GM23338 (cell line): ENCODE results near the gene PLS3. TPM values are rescaled to one million over a fixed set of nuclear protein-coding genes. Genes with fewer than 3 reads are reported as not detected.

Source experiments
- ATAC-seq: fragments of 200-7000 bp; cut with Tn5 transposase; 3 replicates; pipeline ENCODE4 v1.9.1; 2020
- DNase-seq: peaks from one replicate; pipeline ENCODE4 v3.0.0-alpha.2; 2015; ENCODE audit warnings: low spot score
- H2AFZ ChIP-seq: fragments of 200-600 bp; sonication (generic); 2 replicates; pipeline ENCODE4 v1.8.0; 2016; ENCODE audit warnings: antibody characterized with exemption, mild to moderate bottlenecking, moderate library complexity
- H3F3A ChIP-seq: fragments of 200-600 bp; sonication (generic); replicated peaks from 2 replicates; pipeline ENCODE4 v1.8.0; 2017; ENCODE audit warnings: antibody characterized with exemption, mixed run types, low read depth
- H3K27ac ChIP-seq: fragments of 200-600 bp; sonication (generic); 2 replicates; pipeline ENCODE4 v1.6.1; 2016; ENCODE audit warnings: low read depth
- H3K27me3 ChIP-seq: fragments of 200-600 bp; sonication (generic); 2 replicates; pipeline ENCODE4 v1.8.0; 2016; ENCODE audit warnings: mild to moderate bottlenecking, mixed run types, moderate library complexity; ENCODE audit not compliant: insufficient read depth
- H3K36me3 ChIP-seq: fragments of 200-600 bp; sonication (generic); 2 replicates; pipeline ENCODE4 v1.8.0; 2016; ENCODE audit warnings: mild to moderate bottlenecking; ENCODE audit not compliant: insufficient read depth
- H3K4me1 ChIP-seq: fragments of 200-600 bp; sonication (generic); 2 replicates; pipeline ENCODE4 v1.8.0; 2016; ENCODE audit warnings: mild to moderate bottlenecking, moderate library complexity; ENCODE audit not compliant: insufficient read depth
- H3K4me2 ChIP-seq: fragments of 200-600 bp; sonication (generic); 2 replicates; pipeline ENCODE4 v1.7.1; 2017; ENCODE audit warnings: mixed run types
- H3K4me3 ChIP-seq: fragments of 200-600 bp; sonication (generic); 2 replicates; pipeline ENCODE4 v1.6.1; 2016; ENCODE audit warnings: mixed run types
- H3K79me2 ChIP-seq: fragments of 200-600 bp; sonication (generic); replicated peaks from 2 replicates; pipeline ENCODE4 v1.8.0; 2017; ENCODE audit warnings: mild to moderate bottlenecking; ENCODE audit not compliant: insufficient read depth
- H3K9me2 ChIP-seq: fragments of 200-600 bp; sonication (generic); 2 replicates; pipeline ENCODE4 v1.8.0; 2017; ENCODE audit not compliant: insufficient read depth
- H4K20me1 ChIP-seq: fragments of 200-600 bp; sonication (generic); replicated peaks from 2 replicates; pipeline ENCODE4 v1.8.0; 2017; ENCODE audit warnings: mild to moderate bottlenecking; ENCODE audit not compliant: insufficient read depth
- H3K27ac Mint-ChIP-seq: 2 replicates; pipeline ENCODE4 v1.8.0; 2020; ENCODE audit warnings: inconsistent platforms, mild to moderate bottlenecking, moderate library complexity, mixed read lengths
- H3K27me3 Mint-ChIP-seq: 3 replicates; pipeline ENCODE4 v1.8.0; 2022; ENCODE audit warnings: low read depth, mild to moderate bottlenecking, moderate library complexity, mixed read lengths, inconsistent platforms; ENCODE audit not compliant: insufficient read depth, poor library complexity
- H3K36me3 Mint-ChIP-seq: 3 replicates; pipeline ENCODE4 v1.8.0; 2021; ENCODE audit warnings: low read depth, mild to moderate bottlenecking, inconsistent platforms, moderate library complexity, mixed read lengths
- H3K4me1 Mint-ChIP-seq: 3 replicates; pipeline ENCODE4 v1.8.0; 2020; ENCODE audit warnings: mild to moderate bottlenecking, inconsistent platforms, mixed read lengths
- H3K4me3 Mint-ChIP-seq: 3 replicates; pipeline ENCODE4 v1.8.0; 2021; ENCODE audit warnings: moderate library complexity, mild to moderate bottlenecking, inconsistent platforms, mixed read lengths
- H3K9me3 Mint-ChIP-seq: 3 replicates; pipeline ENCODE4 v1.8.0; 2020; ENCODE audit warnings: moderate library complexity, mild to moderate bottlenecking, inconsistent platforms, mixed read lengths
- CREB1 ChIP-seq: fragments of 250-450 bp; sonication (Bioruptor Pico); IDR thresholded peaks from 2 replicates; pipeline ENCODE4 v1.5.0; 2020; ENCODE audit warnings: low read depth, mild to moderate bottlenecking, moderate library complexity
- EZH2 ChIP-seq: fragments of 200-600 bp; sonication (generic); IDR thresholded peaks from one replicate; pipeline ENCODE4 v1.8.0; 2017; ENCODE audit warnings: antibody characterized with exemption, mild to moderate bottlenecking, low read depth; ENCODE audit not compliant: unreplicated experiment
- EZH2phosphoT487 ChIP-seq: fragments of 200-600 bp; sonication (generic); IDR thresholded peaks from one replicate; pipeline ENCODE4 v1.8.1; 2018; ENCODE audit warnings: antibody characterized with exemption; ENCODE audit not compliant: unreplicated experiment
- JUNB ChIP-seq: IDR thresholded peaks from one replicate; pipeline ENCODE4 v1.6.1; 2016; ENCODE audit warnings: antibody characterized with exemption; ENCODE audit not compliant: unreplicated experiment
- NANOG ChIP-seq: IDR thresholded peaks from 2 replicates; pipeline ENCODE4 v1.6.1; 2016; ENCODE audit warnings: antibody characterized with exemption, borderline replicate concordance
- POLR2AphosphoS5 ChIP-seq: IDR thresholded peaks from 2 replicates; pipeline ENCODE4 v1.6.1; 2016; ENCODE audit warnings: antibody characterized with exemption, low read depth
- STAT1 ChIP-seq: IDR thresholded peaks from one replicate; pipeline ENCODE4 v1.6.1; 2016; ENCODE audit warnings: antibody characterized with exemption; ENCODE audit not compliant: unreplicated experiment
- ZNF114 ChIP-seq: fragments of 250-450 bp; sonication (Bioruptor Pico); IDR thresholded peaks from 2 replicates; pipeline ENCODE4 v1.5.0; 2020; ENCODE audit warnings: mild to moderate bottlenecking, moderate library complexity
- ZNF331 ChIP-seq: fragments of 250-450 bp; sonication (Bioruptor Pico); IDR thresholded peaks from 2 replicates; pipeline ENCODE4 v1.5.0; 2020; ENCODE audit warnings: low read depth, mild to moderate bottlenecking, moderate library complexity
- polyA plus RNA-seq: library from polyadenylated mRNA; unstranded; fragments of >200 nt; fragmentation: Nextera tagmentation; extraction: Ambion mirVana; gene quantifications from 2 replicates; pipeline ENCODE4 v1.2.1, GENCODE V29; 2016
- total RNA-seq: library from RNA; depleted of rRNA; stranded (reverse); fragments of >200 nt; shearing (Covaris generic); gene quantifications from 2 replicates; pipeline ENCODE4 v1.2.3, GENCODE V29; 2014
- TF ChIP-seq, protein P1 (sequence below): IDR thresholded peaks from 2 replicates; pipeline ENCODE4 v1.6.1; 2016; ENCODE audit warnings: antibody characterized with exemption
- TF ChIP-seq, protein P2 (sequence below): IDR thresholded peaks from one replicate; pipeline ENCODE4 v1.6.1; 2018; ENCODE audit warnings: antibody characterized with exemption; ENCODE audit not compliant: unreplicated experiment
- TF ChIP-seq, protein P3 (sequence below), 2 experiments: fragments of 200-600 bp in 1 of 2; sonication (generic) in 1 of 2; conservative IDR thresholded peaks; 2 replicates each; pipeline versions ENCODE4 v1.5.1 to v1.6.1; 2016 to 2017; ENCODE audit warnings: antibody characterized with exemption in 2 of 2, low read depth in 2 of 2, mild to moderate bottlenecking in 2 of 2, moderate library complexity in 1 of 2
- TF ChIP-seq, protein P4 (sequence below): fragments of 250-450 bp; sonication (Bioruptor Pico); IDR thresholded peaks from 2 replicates; pipeline ENCODE4 v1.5.0; 2020; ENCODE audit warnings: mild to moderate bottlenecking, moderate library complexity

The PLS3 gene
- total and polyA plus RNA-seq, 2 experiments from 2014 or later, result 81.6 to 128 TPM

DNA sequence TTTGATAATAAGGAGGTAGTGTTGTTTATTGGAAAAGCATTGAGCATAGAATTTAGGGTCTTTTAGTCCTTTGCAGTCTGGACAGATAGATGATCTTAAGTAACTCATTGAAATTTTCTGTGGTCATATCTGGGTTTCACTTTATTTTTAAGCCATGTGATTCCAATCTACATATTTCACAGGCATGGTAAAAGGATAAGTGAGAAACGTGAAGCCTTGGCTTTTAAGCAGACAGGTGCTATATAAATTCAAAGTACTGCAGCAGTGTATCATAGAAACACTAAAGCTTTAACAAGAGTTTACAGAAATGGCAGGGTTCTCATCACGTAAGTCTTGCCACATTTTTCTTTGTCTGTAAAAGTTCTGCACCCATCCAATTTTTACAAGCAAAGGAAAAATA, 4.9 kb downstream of the PLS3 start:
- peaks cover 2% of the 10 kb centered on the region; the same call in 1 of the 3 replicates for H3K36me3 Mint-ChIP-seq
- ATAC-seq (no peak), DNase-seq (no peak)
- no peak overlapping the region for H3K4me2 ChIP-seq
- H3K27ac ChIP-seq, result no peak overlapping the region
- H3K27me3 Mint-ChIP-seq, result peaks cover 4% of the 10 kb centered on the region
- H3K36me3 ChIP-seq, result no peaks in the 10 kb centered on the region
- no peak overlapping the region for H3K4me3 ChIP-seq
- H3K27ac Mint-ChIP-seq, result no peak overlapping the region
- TF ChIP-seq ZNF114 (CRISPR knock-in tag) (no peak), NANOG (no peak), POLR2AphosphoS5 (no peak), STAT1 (no peak), EZH2phosphoT487 (no peak), JUNB (no peak), CREB1 (no peak), EZH2 (no peak), ZNF331 (CRISPR knock-in tag) (no peak)
- TF ChIP-seq, protein P1, sequence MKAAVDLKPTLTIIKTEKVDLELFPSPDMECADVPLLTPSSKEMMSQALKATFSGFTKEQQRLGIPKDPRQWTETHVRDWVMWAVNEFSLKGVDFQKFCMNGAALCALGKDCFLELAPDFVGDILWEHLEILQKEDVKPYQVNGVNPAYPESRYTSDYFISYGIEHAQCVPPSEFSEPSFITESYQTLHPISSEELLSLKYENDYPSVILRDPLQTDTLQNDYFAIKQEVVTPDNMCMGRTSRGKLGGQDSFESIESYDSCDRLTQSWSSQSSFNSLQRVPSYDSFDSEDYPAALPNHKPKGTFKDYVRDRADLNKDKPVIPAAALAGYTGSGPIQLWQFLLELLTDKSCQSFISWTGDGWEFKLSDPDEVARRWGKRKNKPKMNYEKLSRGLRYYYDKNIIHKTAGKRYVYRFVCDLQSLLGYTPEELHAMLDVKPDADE, result no peak
- TF ChIP-seq, protein P2, sequence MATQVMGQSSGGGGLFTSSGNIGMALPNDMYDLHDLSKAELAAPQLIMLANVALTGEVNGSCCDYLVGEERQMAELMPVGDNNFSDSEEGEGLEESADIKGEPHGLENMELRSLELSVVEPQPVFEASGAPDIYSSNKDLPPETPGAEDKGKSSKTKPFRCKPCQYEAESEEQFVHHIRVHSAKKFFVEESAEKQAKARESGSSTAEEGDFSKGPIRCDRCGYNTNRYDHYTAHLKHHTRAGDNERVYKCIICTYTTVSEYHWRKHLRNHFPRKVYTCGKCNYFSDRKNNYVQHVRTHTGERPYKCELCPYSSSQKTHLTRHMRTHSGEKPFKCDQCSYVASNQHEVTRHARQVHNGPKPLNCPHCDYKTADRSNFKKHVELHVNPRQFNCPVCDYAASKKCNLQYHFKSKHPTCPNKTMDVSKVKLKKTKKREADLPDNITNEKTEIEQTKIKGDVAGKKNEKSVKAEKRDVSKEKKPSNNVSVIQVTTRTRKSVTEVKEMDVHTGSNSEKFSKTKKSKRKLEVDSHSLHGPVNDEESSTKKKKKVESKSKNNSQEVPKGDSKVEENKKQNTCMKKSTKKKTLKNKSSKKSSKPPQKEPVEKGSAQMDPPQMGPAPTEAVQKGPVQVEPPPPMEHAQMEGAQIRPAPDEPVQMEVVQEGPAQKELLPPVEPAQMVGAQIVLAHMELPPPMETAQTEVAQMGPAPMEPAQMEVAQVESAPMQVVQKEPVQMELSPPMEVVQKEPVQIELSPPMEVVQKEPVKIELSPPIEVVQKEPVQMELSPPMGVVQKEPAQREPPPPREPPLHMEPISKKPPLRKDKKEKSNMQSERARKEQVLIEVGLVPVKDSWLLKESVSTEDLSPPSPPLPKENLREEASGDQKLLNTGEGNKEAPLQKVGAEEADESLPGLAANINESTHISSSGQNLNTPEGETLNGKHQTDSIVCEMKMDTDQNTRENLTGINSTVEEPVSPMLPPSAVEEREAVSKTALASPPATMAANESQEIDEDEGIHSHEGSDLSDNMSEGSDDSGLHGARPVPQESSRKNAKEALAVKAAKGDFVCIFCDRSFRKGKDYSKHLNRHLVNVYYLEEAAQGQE, result no peak
- TF ChIP-seq, protein P3, sequence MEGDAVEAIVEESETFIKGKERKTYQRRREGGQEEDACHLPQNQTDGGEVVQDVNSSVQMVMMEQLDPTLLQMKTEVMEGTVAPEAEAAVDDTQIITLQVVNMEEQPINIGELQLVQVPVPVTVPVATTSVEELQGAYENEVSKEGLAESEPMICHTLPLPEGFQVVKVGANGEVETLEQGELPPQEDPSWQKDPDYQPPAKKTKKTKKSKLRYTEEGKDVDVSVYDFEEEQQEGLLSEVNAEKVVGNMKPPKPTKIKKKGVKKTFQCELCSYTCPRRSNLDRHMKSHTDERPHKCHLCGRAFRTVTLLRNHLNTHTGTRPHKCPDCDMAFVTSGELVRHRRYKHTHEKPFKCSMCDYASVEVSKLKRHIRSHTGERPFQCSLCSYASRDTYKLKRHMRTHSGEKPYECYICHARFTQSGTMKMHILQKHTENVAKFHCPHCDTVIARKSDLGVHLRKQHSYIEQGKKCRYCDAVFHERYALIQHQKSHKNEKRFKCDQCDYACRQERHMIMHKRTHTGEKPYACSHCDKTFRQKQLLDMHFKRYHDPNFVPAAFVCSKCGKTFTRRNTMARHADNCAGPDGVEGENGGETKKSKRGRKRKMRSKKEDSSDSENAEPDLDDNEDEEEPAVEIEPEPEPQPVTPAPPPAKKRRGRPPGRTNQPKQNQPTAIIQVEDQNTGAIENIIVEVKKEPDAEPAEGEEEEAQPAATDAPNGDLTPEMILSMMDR (conservative IDR thresholded peaks at IDR 0.05; ENCODE audit: low read depth in 2 of 2), result no peak
- TF ChIP-seq, protein P4, sequence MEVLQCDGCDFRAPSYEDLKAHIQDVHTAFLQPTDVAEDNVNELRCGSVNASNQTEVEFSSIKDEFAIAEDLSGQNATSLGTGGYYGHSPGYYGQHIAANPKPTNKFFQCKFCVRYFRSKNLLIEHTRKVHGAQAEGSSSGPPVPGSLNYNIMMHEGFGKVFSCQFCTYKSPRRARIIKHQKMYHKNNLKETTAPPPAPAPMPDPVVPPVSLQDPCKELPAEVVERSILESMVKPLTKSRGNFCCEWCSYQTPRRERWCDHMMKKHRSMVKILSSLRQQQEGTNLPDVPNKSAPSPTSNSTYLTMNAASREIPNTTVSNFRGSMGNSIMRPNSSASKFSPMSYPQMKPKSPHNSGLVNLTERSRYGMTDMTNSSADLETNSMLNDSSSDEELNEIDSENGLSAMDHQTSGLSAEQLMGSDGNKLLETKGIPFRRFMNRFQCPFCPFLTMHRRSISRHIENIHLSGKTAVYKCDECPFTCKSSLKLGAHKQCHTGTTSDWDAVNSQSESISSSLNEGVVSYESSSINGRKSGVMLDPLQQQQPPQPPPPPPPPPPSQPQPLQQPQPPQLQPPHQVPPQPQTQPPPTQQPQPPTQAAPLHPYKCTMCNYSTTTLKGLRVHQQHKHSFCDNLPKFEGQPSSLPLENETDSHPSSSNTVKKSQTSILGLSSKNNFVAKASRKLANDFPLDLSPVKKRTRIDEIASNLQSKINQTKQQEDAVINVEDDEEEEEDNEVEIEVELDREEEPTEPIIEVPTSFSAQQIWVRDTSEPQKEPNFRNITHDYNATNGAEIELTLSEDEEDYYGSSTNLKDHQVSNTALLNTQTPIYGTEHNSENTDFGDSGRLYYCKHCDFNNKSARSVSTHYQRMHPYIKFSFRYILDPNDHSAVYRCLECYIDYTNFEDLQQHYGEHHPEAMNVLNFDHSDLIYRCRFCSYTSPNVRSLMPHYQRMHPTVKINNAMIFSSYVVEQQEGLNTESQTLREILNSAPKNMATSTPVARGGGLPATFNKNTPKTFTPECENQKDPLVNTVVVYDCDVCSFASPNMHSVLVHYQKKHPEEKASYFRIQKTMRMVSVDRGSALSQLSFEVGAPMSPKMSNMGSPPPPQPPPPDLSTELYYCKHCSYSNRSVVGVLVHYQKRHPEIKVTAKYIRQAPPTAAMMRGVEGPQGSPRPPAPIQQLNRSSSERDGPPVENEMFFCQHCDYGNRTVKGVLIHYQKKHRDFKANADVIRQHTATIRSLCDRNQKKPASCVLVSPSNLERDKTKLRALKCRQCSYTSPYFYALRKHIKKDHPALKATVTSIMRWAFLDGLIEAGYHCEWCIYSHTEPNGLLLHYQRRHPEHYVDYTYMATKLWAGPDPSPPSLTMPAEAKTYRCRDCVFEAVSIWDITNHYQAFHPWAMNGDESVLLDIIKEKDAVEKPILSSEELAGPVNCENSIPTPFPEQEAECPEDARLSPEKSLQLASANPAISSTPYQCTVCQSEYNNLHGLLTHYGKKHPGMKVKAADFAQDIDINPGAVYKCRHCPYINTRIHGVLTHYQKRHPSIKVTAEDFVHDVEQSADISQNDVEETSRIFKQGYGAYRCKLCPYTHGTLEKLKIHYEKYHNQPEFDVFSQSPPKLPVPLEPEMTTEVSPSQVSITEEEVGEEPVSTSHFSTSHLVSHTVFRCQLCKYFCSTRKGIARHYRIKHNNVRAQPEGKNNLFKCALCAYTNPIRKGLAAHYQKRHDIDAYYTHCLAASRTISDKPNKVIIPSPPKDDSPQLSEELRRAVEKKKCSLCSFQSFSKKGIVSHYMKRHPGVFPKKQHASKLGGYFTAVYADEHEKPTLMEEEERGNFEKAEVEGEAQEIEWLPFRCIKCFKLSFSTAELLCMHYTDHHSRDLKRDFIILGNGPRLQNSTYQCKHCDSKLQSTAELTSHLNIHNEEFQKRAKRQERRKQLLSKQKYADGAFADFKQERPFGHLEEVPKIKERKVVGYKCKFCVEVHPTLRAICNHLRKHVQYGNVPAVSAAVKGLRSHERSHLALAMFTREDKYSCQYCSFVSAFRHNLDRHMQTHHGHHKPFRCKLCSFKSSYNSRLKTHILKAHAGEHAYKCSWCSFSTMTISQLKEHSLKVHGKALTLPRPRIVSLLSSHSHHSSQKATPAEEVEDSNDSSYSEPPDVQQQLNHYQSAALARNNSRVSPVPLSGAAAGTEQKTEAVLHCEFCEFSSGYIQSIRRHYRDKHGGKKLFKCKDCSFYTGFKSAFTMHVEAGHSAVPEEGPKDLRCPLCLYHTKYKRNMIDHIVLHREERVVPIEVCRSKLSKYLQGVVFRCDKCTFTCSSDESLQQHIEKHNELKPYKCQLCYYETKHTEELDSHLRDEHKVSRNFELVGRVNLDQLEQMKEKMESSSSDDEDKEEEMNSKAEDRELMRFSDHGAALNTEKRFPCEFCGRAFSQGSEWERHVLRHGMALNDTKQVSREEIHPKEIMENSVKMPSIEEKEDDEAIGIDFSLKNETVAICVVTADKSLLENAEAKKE (CRISPR knock-in tag), result no peak
- H3K4me3 Mint-ChIP-seq, result no peak overlapping the region
- H3K9me3 Mint-ChIP-seq, result no peaks in the 10 kb centered on the region
- no peaks in the 10 kb centered on the region for H3K9me2 ChIP-seq
- H3K27me3 ChIP-seq, result no peaks in the 10 kb centered on the region
- peaks cover 9% of the 10 kb centered on the region for H4K20me1 ChIP-seq
- peaks cover 95% of the 10 kb centered on the region for H3K79me2 ChIP-seq
- H3K4me1 Mint-ChIP-seq, result peaks cover 8% of the 10 kb centered on the region; the same call in 2 of the 3 replicates
- peaks cover 16% of the 10 kb centered on the region; the same call in 1 of the 2 replicates for H3K4me1 ChIP-seq
- no peak overlapping the region for H2AFZ ChIP-seq
- H3F3A ChIP-seq, result no peaks in the 10 kb centered on the region
